ENCODE results near the gene CCDC71. TPM values are rescaled to one million over a fixed set of nuclear protein-coding genes. Genes with fewer than 3 reads are reported as not detected.

The CCDC71 gene
- total RNA-seq, 1 donor from 2014 or later: 29.4 TPM

GRCh38 chr3:49173792-49174170 lies 7.7 kb upstream of the CCDC71 start:
- H3K27ac Mint-ChIP-seq (ENCODE audit: unreplicated experiment): peak overlapping the region; percentile 94
- DNase-seq (ENCODE audit: low read depth, low spot score): peak; percentile 51
- TF ChIP-seq CTCF (conservative IDR thresholded peaks at IDR 0.05): no peak

GRCh38 chr3:49173116-49173791 lies 7.1 kb upstream of the CCDC71 start:
- H3K27ac Mint-ChIP-seq (ENCODE audit: unreplicated experiment): peak overlapping the region; percentile 94
- no peaks in the 10 kb centered on the region for H3K36me3 Mint-ChIP-seq (ENCODE audit: low read depth)
- DNase-seq (ENCODE audit: low read depth, low spot score): peak; percentile 61
- peak overlapping the region; percentile 86 for H3K4me3 Mint-ChIP-seq
- H3K4me1 Mint-ChIP-seq: peaks cover 50% of the 10 kb centered on the region
- H3K27me3 Mint-ChIP-seq (ENCODE audit: low read depth): peaks cover 2% of the 10 kb centered on the region
- TF ChIP-seq CTCF (conservative IDR thresholded peaks at IDR 0.05): no peak
- no peaks in the 10 kb centered on the region for H3K9me3 Mint-ChIP-seq

More at GRCh38 chr3:49173792-49174170, 7.7 kb upstream of the CCDC71 start:
- peaks cover 50% of the 10 kb centered on the region for H3K4me1 Mint-ChIP-seq
- H3K36me3 Mint-ChIP-seq (ENCODE audit: low read depth): no peaks in the 10 kb centered on the region
- no peaks in the 10 kb centered on the region for H3K9me3 Mint-ChIP-seq
- peaks cover under 1% of the 10 kb centered on the region for H3K27me3 Mint-ChIP-seq (ENCODE audit: low read depth)
- peak overlapping the region; percentile 86 for H3K4me3 Mint-ChIP-seq

- H3K27ac Mint-ChIP-seq (ENCODE audit: unreplicated experiment): peak overlapping the region; percentile 92
- H3K4me3 Mint-ChIP-seq: peak overlapping the region; percentile 86
- no peak for TF ChIP-seq CTCF (conservative IDR thresholded peaks at IDR 0.05)
- H3K9me3 Mint-ChIP-seq: no peaks in the 10 kb centered on the region
- peaks cover 50% of the 10 kb centered on the region for H3K4me1 Mint-ChIP-seq
- H3K36me3 Mint-ChIP-seq (ENCODE audit: low read depth): no peaks in the 10 kb centered on the region
- no peak for DNase-seq (ENCODE audit: low read depth, low spot score)
- H3K27me3 Mint-ChIP-seq (ENCODE audit: low read depth): peaks cover 2% of the 10 kb centered on the region
Observed at GRCh38 chr3:49172551-49173041, 6.5 kb upstream of the CCDC71 start.

- TF ChIP-seq CTCF (conservative IDR thresholded peaks at IDR 0.05): no peak
- no peak for DNase-seq (ENCODE audit: low read depth, low spot score)
- Mint-ChIP-seq H3K36me3 (ENCODE audit: low read depth) (no peaks in the 10 kb centered on the region), H3K4me3 (peak overlapping the region; percentile 86), H3K9me3 (no peaks in the 10 kb centered on the region), H3K27ac (ENCODE audit: unreplicated experiment) (no peak overlapping the region), H3K4me1 (peaks cover 50% of the 10 kb centered on the region), H3K27me3 (ENCODE audit: low read depth) (peaks cover 2% of the 10 kb centered on the region)
Observed at GRCh38 chr3:49171775-49172500, 5.8 kb upstream of the CCDC71 start.

- Mint-ChIP-seq H3K27ac (ENCODE audit: unreplicated experiment) (peak within 1 kb of the TSS; percentile 68), H3K4me1 (peaks cover 56% of the 10 kb centered on the region), H3K27me3 (ENCODE audit: low read depth) (peaks cover 2% of the 10 kb centered on the region), H3K36me3 (ENCODE audit: low read depth) (no peaks in the 10 kb centered on the region), H3K9me3 (no peaks in the 10 kb centered on the region), H3K4me3 (peak within 1 kb of the TSS; percentile 86)
- TF ChIP-seq CTCF (conservative IDR thresholded peaks at IDR 0.05): peak; percentile 99
- peak; percentile 91 for DNase-seq (ENCODE audit: low read depth, low spot score)
Observed at GRCh38 chr3:49171119-49171774, 5.1 kb upstream of the CCDC71 start, which contains the start of gene KLHDC8B. KLHDC8B (plus strand) TSS chr3:49171598; CDS start chr3:49172770, 1,172 bp downstream.
